IPS-18c (cell line): ENCODE data around the gene TXNDC16.

Experiments used
- H3K4me3 ChIP-seq: 2 replicates; pipeline ENCODE4 v1.7.0; 2013; ENCODE audit warnings: low read depth, mild to moderate bottlenecking, low read length, moderate library complexity; ENCODE audit not compliant: insufficient read depth
- H3K9me3 ChIP-seq: one replicate; pipeline ENCODE4 v1.6.1; 2013; ENCODE audit warnings: mild to moderate bottlenecking, low read length, moderate library complexity; ENCODE audit not compliant: control insufficient read depth, insufficient read depth

TXNDC16 gene

GRCh38 chr14:52422650-52423356 is 129.5 kb downstream of the TXNDC16 start:
- no peak overlapping the region for H3K4me3 ChIP-seq

DNA sequence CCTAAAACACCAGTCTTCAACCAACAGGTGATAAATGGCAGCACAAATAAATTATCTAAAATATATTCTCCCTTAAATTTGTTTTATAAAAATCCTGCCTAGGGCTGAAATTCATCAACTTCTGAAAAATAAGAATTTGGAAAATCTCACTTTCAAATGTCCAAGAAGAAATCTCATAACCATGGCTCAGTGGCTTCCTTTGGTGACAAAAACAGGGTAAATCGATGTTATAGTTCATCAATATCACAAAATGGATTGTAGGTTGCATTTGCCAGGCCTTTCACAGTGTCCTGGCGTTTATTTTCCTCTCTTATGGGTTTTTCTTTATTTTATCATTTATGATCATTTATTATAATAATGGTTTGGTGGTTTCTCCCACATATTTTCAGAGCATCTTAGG is 135.2 kb downstream of the TXNDC16 start:
- H3K9me3 ChIP-seq: no peaks in the 10 kb centered on the region

More at GRCh38 chr14:52422650-52423356, 129.5 kb downstream of the TXNDC16 start:
- H3K9me3 ChIP-seq: no peaks in the 10 kb centered on the region

DNA sequence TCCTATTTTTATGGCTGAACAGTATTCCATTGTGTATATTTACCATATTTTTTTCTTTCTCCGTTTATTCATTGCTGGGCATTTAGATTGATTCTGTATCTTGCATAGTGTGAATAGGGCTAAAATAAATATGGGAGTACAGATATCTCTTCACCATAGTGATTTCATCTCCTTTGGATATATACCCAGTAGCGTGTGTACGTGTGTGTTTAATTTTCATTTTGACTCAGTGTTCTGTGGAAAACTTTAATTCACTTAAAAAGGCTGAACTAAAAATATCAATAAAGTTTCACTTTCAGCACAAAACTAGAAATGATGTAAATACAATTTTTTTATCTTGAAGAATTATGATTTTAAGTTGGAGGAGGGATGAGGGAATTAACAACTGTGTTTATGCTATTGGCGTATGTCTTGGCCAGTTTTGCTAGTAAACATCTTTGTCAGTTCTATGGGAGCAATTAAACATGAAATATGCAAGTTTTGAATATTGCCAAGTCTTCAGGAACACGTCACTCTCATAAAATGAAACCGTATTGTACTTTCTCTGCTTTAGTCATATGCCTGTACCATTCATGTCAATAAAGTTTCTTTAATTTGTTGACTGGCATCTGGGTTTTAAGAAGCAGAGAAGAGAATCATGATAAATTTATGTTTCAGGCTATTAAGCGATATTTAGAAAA is 138.4 kb downstream of the TXNDC16 start:
- Histone ChIP-seq H3K4me3 (no peak overlapping the region), H3K9me3 (no peaks in the 10 kb centered on the region)

More for the DNA sequence above, 135.2 kb downstream of the TXNDC16 start:
- H3K4me3 ChIP-seq: no peak overlapping the region

DNA sequence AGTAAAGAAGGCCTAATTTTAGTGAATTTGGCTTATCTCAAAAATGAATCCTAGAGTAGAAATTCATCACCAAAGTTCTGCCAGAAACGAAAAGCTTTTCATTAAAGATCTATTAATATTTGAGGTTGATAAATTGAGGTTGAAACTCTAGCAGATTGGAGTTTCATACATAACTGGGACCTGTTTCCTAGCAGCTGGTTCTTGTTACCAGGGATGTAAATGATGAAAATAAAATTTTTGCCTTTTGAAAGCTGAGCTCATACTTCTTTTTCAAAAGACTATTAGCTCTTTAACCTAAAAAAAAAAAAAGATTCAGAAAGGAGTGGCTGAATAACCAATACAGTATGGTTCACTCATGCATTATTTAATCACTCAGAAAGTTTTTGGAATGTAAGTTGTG is 139.9 kb downstream of the TXNDC16 start:
- Histone ChIP-seq H3K9me3 (no peaks in the 10 kb centered on the region), H3K4me3 (no peak overlapping the region)

- H3K9me3 ChIP-seq: no peaks in the 10 kb centered on the region
- no peak overlapping the region for H3K4me3 ChIP-seq
These were observed 147.0 kb downstream of the TXNDC16 start for GRCh38 chr14:52405314-52405713.

- Histone ChIP-seq H3K9me3 (no peaks in the 10 kb centered on the region), H3K4me3 (no peak overlapping the region)
These were observed 149.3 kb downstream of the TXNDC16 start for GRCh38 chr14:52402812-52403526.

DNA sequence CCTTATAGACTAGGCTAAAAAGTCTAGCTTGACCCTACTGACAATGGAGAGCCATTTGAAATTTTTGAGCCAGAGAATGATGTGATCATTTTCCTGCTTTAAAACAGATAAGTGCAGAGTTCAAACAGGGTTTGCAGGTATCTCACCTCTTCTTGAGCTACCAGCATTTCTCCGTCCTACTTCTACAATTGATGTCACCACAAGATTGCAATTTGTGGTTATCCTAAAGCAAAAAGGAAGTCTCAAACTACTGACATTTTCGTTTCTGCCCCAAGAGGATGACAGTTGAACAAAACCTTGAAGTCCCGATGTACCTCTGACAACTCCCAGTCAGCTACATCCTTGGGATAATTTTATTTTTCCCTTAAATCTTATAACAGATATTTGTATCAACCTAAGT is 151.5 kb downstream of the TXNDC16 start:
- Histone ChIP-seq H3K9me3 (no peaks in the 10 kb centered on the region), H3K4me3 (no peak overlapping the region)

GRCh38 chr14:52399921-52400595 is 152.2 kb downstream of the TXNDC16 start:
- Histone ChIP-seq H3K9me3 (no peaks in the 10 kb centered on the region), H3K4me3 (no peak overlapping the region)

- no peak overlapping the region for H3K4me3 ChIP-seq
- no peaks in the 10 kb centered on the region for H3K9me3 ChIP-seq
These were observed 153.2 kb downstream of the TXNDC16 start for GRCh38 chr14:52399104-52399503.

DNA sequence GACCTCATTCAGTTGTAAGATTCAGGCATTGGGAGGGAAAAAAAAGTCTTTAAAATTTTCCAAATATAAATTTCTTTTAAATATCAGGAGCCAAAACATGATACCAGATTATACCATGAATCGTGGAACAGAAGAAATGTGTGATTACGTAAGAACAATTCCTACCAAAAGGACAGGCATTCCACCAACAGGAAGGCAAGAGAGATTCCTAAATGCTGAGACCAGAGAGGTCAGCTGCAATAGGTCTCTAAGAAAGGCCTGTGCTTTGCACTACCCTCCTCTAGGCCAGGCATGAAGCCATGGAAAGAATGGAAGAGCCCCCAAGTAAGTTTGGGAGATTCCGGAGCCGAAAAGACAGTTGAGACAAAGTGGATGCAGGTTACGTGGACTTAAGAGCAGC is 154.5 kb downstream of the TXNDC16 start:
- Histone ChIP-seq H3K9me3 (no peaks in the 10 kb centered on the region), H3K4me3 (no peak overlapping the region)

DNA sequence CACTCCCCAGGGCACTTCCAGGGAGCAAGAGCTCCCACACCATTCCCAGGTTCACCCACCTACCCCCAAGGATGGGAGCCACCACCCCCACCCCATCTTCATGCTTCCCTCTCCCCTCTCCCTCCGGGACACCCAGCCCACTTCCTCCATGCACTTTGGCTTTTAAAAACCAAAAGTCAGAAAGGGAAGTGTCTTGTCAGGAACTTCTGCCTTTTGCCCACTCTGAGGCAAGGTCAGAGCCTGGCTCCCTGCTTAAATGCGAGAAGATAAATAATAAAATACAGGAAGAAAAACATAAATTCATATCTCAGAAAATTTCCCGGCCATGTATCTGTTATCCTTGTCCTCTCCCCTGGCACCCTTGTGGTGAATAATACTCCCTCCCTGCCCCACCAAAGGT is 156.6 kb downstream of the TXNDC16 start:
- Histone ChIP-seq H3K9me3 (no peaks in the 10 kb centered on the region), H3K4me3 (no peak overlapping the region)

- Histone ChIP-seq H3K4me3 (no peak overlapping the region), H3K9me3 (no peaks in the 10 kb centered on the region)
These were observed 160.3 kb downstream of the TXNDC16 start for GRCh38 chr14:52391881-52392615.
